ENCODE measurements around the gene MICAL3.

The MICAL3 gene

GRCh38 chr22:17984114-17984513 lies 40.2 kb downstream of the MICAL3 start:
- no peak for DNase-seq (ENCODE audit: low read depth)
- H3K4me3 ChIP-seq (ENCODE audit: low read depth, low read length) = no peak overlapping the region
- no peak for TF ChIP-seq CTCF (IDR thresholded peaks at IDR 0.05; ENCODE audit: control insufficient read depth, extremely low read depth, insufficient read depth)

- TF ChIP-seq CTCF (IDR thresholded peaks at IDR 0.05; ENCODE audit: control insufficient read depth, extremely low read depth, insufficient read depth) = no peak
- H3K4me3 ChIP-seq (ENCODE audit: low read depth, low read length) = no peak overlapping the region
- no peak for DNase-seq (ENCODE audit: low read depth)
These were observed 41.7 kb downstream of the MICAL3 start for GRCh38 chr22:17982572-17983141.

GRCh38 chr22:17981497-17981896 lies 42.9 kb downstream of the MICAL3 start:
- no peak for TF ChIP-seq CTCF (IDR thresholded peaks at IDR 0.05; ENCODE audit: control insufficient read depth, extremely low read depth, insufficient read depth)
- DNase-seq (ENCODE audit: low read depth) = no peak
- no peak overlapping the region for H3K4me3 ChIP-seq (ENCODE audit: low read depth, low read length)

GRCh38 chr22:17980638-17981051 lies 43.7 kb downstream of the MICAL3 start:
- no peak for TF ChIP-seq CTCF (IDR thresholded peaks at IDR 0.05; ENCODE audit: control insufficient read depth, extremely low read depth, insufficient read depth)
- H3K4me3 ChIP-seq (ENCODE audit: low read depth, low read length) = no peak overlapping the region
- no peak for DNase-seq (ENCODE audit: low read depth)

- no peak for DNase-seq (ENCODE audit: low read depth)
- H3K4me3 ChIP-seq (ENCODE audit: low read depth, low read length) = no peak overlapping the region
- no peak for TF ChIP-seq CTCF (IDR thresholded peaks at IDR 0.05; ENCODE audit: control insufficient read depth, extremely low read depth, insufficient read depth)
These were observed 44.3 kb downstream of the MICAL3 start for GRCh38 chr22:17980015-17980590.

GRCh38 chr22:17978027-17978426 lies 46.3 kb downstream of the MICAL3 start:
- H3K4me3 ChIP-seq (ENCODE audit: low read depth, low read length) = no peak overlapping the region
- no peak for TF ChIP-seq CTCF (IDR thresholded peaks at IDR 0.05; ENCODE audit: control insufficient read depth, extremely low read depth, insufficient read depth)
- DNase-seq (ENCODE audit: low read depth) = no peak

GRCh38 chr22:17977371-17977770 lies 47.0 kb downstream of the MICAL3 start:
- H3K4me3 ChIP-seq (ENCODE audit: low read depth, low read length) = no peak overlapping the region
- no peak for TF ChIP-seq CTCF (IDR thresholded peaks at IDR 0.05; ENCODE audit: control insufficient read depth, extremely low read depth, insufficient read depth)
- DNase-seq (ENCODE audit: low read depth) = no peak
